C4-2B (cell line): Measurements from ENCODE around the gene PLXND1.

Experiments used
- H3K27ac ChIP-seq: fragments of 450-650 bp; 2 replicates; pipeline ENCODE4 v1.5.1; 2017
- CTCF ChIP-seq: fragments of 450-650 bp; conservative IDR thresholded peaks from 2 replicates; pipeline ENCODE4 v1.5.1; 2017; ENCODE audit warnings: mild to moderate bottlenecking
- ZFX ChIP-seq: fragments of 450-650 bp; IDR thresholded peaks from 2 replicates; pipeline ENCODE4 v1.6.1; 2017

Gene PLXND1

GRCh38 chr3:129565902-129566301 lies 40.6 kb downstream of the PLXND1 start:
- TF ChIP-seq ZFX (no peak), CTCF (no peak)
- H3K27ac ChIP-seq: no peak overlapping the region

- no peak overlapping the region for H3K27ac ChIP-seq
- TF ChIP-seq ZFX: no peak
- no peak for TF ChIP-seq CTCF
Measured at GRCh38 chr3:129564981-129565644, 41.4 kb downstream of the PLXND1 start.

DNA sequence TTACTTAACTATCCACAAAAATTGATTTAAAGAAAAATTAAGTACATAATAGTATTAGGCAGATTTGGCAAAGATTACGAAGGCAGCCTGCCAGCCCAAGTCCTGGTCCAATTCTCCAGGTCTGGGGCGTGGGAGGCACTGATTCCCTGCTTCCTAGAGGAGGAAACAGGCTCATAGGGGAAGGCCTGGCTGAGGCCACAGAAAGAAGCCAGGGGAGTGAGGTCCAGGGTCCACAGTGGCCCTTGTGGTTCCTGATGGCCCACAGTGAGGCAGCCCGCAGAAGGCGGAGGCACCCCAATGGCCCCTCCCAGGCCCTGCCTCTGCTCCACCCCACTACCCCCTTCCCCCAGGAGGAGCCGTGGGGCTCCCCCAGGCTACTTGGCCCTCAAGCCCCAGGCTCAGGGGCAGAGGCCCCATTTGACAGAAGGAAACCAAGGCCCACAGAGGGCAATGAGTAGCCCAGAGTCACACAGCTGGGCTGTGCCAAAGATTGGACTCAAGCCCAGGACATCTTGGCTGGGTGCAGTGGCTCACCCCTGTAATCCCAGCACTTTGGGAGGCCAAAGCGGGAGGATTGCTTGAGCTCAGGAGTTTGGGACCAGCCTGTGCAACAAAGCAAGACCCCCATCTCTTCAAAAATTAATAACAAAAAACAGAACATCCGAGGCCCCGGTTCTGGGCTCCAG lies 42.5 kb downstream of the PLXND1 start:
- H3K27ac ChIP-seq: no peak overlapping the region
- no peak for TF ChIP-seq ZFX
- no peak for TF ChIP-seq CTCF

DNA sequence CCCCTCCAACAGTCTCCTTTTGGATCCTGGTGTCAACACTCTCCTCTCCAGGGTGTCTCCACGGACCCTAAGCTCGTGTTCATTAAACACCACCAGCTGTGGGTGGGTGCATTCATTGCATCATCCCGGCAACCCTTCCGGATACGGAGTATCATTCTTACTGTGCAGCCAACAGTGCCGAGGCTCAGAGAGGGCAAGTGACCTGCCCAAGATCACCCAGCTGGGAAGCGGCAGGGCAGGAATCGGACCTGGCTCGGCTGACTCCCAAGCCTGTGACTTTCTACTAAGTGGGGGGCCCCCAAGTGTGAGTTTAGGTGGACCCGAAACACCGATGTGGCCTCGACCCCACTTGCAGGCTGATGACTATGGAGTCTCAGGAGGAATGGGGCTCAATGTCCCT lies 43.1 kb downstream of the PLXND1 start:
- no peak overlapping the region for H3K27ac ChIP-seq
- TF ChIP-seq ZFX (no peak), CTCF (no peak)

DNA sequence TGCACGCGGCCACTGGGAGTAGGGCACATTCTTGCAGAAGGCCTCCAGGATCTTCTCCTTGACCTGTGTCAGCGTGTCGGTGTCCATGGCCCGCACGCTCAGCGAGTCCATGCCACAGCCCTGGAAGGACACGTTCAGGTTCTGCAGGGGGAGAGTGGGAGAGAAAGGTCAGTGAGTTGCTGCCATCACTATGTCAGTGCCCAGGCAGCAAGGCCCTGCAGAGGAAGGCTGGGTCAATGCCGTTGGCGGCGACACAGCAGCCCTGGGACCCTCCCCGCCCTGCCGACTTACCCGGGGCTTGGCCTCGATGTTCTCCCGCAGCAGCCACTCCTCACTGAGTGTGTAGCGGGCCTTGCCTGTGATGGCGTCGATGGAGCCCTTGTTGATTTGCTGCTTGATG lies 43.7 kb downstream of the PLXND1 start:
- TF ChIP-seq ZFX (no peak), CTCF (no peak)
- no peak overlapping the region for H3K27ac ChIP-seq

- no peak for TF ChIP-seq CTCF
- no peak for TF ChIP-seq ZFX
- no peak overlapping the region for H3K27ac ChIP-seq
Measured at GRCh38 chr3:129561619-129562248, 44.7 kb downstream of the PLXND1 start.

GRCh38 chr3:129560911-129561594 lies 45.4 kb downstream of the PLXND1 start:
- H3K27ac ChIP-seq: no peak overlapping the region

More at GRCh38 chr3:129560911-129561594, 45.4 kb downstream of the PLXND1 start:
- TF ChIP-seq CTCF (no peak), ZFX (no peak)
